Urinary bladder (tissue), 4 donors: Measurements from ENCODE around the gene GCH1. TPM values are rescaled to one million over a fixed set of nuclear protein-coding genes. Genes with fewer than 3 reads are reported as not detected.

Experiments used
- DNase-seq: peaks from one replicate; pipeline ENCODE4 v3.0.0-alpha.2; 2015; ENCODE audit errors: extremely low spot score
- H3K27ac ChIP-seq: one replicate; pipeline ENCODE4 v1.5.1; 2013; ENCODE audit warnings: low read depth, mild to moderate bottlenecking, moderate library complexity
- H3K36me3 ChIP-seq: one replicate; pipeline ENCODE4 v1.6.1; 2013; ENCODE audit warnings: mild to moderate bottlenecking, moderate library complexity; ENCODE audit not compliant: insufficient read depth
- H3K4me1 ChIP-seq: one replicate; pipeline ENCODE4 v1.6.1; 2013; ENCODE audit warnings: mild to moderate bottlenecking, moderate library complexity; ENCODE audit not compliant: insufficient read depth
- H3K4me3 ChIP-seq: one replicate; pipeline ENCODE4 v1.5.1; 2013; ENCODE audit warnings: low read depth, low read length
- WGBS: extraction: QIAGEN DNeasy Blood & Tissue Kit; methylation state at CpG from one replicate; pipeline ENCODE4 v1.1.7; 2013; 5-methylcytosine and 5-hydroxymethylcytosine counted together
- polyA plus RNA-seq: library from polyadenylated mRNA; stranded (reverse); fragments of 200-250 nt; gene quantifications from one replicate; pipeline ENCODE4 v1.2.3, GENCODE V29; 2013
- total RNA-seq: library from RNA; depleted of rRNA; stranded (reverse); fragments of >200 nt; gene quantifications from one replicate; pipeline ENCODE4 v1.2.3, GENCODE V29; 2014
- donor health status: healthy with polysubstance abuse.
- donor health status: healthy.

GCH1 gene, protein sequence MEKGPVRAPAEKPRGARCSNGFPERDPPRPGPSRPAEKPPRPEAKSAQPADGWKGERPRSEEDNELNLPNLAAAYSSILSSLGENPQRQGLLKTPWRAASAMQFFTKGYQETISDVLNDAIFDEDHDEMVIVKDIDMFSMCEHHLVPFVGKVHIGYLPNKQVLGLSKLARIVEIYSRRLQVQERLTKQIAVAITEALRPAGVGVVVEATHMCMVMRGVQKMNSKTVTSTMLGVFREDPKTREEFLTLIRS
- total RNA-seq: 5.8 TPM
- polyA plus RNA-seq: 5.2 TPM

DNA sequence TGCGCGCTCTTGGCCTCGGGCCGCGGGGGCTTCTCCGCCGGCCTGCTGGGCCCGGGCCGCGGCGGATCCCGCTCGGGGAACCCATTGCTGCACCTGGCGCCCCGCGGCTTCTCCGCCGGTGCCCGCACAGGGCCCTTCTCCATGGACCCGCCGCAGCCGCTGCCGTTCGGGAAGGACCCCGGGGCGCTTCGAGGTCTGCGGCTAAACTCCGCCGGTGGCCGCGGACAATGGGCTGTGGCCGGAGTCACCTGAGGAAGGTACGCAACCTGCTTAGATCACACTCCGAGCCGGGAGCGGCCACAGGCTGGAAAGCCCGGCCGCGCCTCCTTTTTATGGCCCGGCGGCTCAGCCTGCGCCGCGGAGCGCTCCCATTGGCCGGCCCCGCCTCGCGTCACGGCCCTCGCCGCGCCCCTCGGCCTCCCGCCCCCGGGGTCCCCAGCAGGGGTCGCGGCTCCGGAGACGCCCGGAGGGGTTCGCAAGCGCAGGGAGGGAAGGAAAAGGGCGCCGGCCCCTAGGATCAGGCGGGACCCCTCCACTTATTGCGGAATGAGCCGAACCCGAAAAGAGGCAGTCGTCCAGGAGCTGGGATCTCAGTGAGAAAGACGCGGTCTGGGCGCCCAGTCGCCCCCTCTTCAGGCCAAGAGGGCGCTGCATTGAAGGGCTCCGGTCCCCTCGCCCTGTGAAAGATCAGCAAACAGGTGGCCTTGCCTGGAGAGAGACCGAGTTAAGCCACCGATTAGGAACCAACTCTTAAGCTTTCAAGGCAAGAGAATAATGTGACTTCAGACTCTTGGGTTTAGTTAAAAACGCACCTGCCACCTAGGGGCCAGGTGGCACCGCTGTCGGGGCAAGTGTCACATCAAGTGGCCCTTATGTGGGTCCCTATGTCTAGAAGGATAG lies at the start of gene GCH1:
GCH1 (minus strand) TSS at position 306 of the 900 bp plus-strand sequence; CDS start at position 143, 163 bp downstream.
- Histone ChIP-seq H3K27ac (peak within 1 kb of the TSS; percentile 72), H3K36me3 (no peaks in the 10 kb centered on the region), H3K4me1 (peaks cover 2% of the 10 kb centered on the region), H3K4me3 (peak within 1 kb of the TSS; percentile 74)
- 1% methylated on average over 83 of the region's 83 CpGs for WGBS
- no peak for DNase-seq

DNA sequence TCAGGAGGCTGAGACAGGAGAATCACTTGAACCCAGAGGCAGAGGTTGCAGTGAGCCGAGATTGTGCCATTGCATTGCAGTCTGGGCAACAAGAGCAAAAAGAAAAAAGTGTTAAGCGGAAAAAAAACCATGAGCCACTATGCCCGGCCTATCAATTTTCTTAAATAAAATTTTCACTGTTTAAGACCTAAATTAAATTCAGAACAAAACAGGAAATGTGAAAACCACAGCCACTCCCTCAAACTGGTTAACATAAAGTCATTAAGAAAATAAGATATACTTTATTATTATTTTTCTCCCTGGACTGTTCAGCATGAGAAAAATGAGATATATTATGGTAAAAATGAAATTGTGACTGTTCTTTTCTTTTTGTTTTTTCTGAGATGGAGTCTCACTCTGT lies 44.6 kb upstream of the GCH1 start:
- H3K4me1 ChIP-seq: no peaks in the 10 kb centered on the region
- WGBS: 96% methylated on average over 3 of the region's 3 CpGs
- DNase-seq: no peak
- H3K36me3 ChIP-seq: no peaks in the 10 kb centered on the region
- no peak overlapping the region for H3K27ac ChIP-seq
- no peak overlapping the region for H3K4me3 ChIP-seq

DNA sequence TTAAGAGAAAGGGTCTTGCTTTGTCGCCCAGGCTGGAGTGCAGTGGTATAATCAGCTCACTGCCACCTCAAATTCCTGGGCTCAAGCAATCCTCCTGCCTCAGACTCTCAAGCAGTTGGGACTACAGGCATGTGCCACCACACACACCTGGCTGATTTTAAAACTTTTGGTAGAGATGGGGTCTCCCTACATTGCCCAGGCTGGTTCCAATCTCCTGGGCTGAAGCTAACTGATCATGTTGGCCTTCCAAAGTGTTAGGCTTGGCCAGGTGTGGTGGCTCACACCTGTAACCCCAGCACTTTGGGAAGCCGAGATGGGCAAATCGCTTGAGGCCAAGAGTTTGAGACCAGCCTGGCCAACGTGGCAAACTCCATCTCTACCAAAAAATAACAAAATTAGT lies 43.9 kb upstream of the GCH1 start:
- DNase-seq: no peak
- Histone ChIP-seq H3K4me1 (no peaks in the 10 kb centered on the region), H3K4me3 (no peak overlapping the region), H3K36me3 (no peaks in the 10 kb centered on the region), H3K27ac (no peak overlapping the region)
- WGBS: 97% methylated on average over 4 of the region's 4 CpGs

DNA sequence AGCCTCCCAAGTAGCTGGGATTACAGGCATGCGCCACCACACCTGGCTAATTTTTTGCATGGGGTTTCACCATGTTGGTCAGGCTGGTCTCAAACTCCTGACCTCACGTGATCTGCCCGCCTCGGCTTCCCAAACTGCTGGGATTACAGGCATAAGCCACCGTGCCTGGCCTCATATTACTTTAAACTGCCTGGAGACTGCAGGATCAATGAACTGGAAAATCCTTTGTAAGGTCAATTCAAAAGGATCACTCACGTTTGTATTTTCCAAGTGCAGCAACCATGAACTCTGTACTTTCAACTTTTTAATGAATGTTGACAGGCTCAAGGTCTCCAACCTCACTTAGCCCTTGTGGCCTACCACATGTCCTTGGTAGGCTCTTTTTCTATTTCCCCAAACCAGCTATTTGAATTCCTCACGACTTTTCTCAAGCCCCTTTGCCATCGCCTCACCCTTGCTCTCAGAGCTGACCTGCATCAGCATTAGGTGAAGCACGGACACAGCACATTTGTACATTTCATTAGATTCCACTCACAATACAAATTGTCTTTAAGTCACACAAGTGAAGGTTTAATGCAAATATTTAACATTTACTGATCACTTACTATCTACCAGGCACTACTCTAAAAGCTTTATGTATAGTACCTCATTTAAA lies 42.2 kb upstream of the GCH1 start:
- 94% methylated on average over 9 of the region's 9 CpGs for WGBS
- Histone ChIP-seq H3K27ac (no peak overlapping the region), H3K4me1 (no peaks in the 10 kb centered on the region), H3K36me3 (no peaks in the 10 kb centered on the region), H3K4me3 (no peak overlapping the region)
- no peak for DNase-seq

DNA sequence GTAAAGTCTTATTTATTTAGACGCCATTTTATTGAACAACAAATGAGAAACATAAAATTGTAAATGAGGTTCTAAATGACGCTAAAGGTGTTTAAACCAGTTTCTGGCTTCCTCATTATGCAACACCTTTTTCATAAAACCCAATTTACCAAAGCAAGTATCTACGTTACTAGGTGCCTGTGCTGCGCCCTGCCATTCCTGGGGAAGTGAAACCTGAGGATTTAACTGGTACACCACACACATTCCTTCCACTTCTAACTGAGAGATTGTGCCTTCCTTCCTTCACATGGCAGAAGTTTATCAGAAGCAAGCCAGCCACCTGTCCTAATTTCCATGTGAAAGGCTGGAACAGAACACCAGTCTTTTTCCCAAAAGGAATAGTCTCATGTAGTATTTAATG lies 40.3 kb upstream of the GCH1 start:
- 94% methylated on average over 4 of the region's 4 CpGs for WGBS
- no peak overlapping the region for H3K4me3 ChIP-seq
- H3K27ac ChIP-seq: no peak overlapping the region
- DNase-seq: no peak
- H3K4me1 ChIP-seq: no peaks in the 10 kb centered on the region
- H3K36me3 ChIP-seq: no peaks in the 10 kb centered on the region

DNA sequence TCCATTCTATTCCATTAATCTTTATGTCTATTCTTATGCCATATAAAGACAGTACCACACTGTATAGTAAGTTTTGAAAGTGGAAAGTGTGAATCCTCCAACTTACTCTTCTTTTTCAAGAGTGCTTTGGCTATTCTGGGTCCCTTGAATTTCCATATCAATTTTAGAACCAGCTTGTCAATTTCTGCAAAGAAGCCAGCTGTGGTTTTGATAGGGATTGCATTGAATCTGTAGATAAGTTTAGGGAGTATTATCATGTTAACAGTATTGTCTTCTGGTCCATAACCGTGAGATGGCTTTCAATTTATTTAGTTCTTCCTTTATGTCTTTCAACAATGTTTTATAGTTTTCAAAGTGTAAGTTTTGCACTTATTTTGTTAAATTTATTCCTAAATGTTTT lies 34.2 kb upstream of the GCH1 start:
- whole genome bisulfite sequencing: 99% methylated on average over 1 of the region's 1 CpG
- no peak overlapping the region for H3K27ac ChIP-seq
- no peak for DNase-seq
- H3K36me3 ChIP-seq: peaks cover 2% of the 10 kb centered on the region
- H3K4me3 ChIP-seq: no peak overlapping the region
- H3K4me1 ChIP-seq: no peaks in the 10 kb centered on the region

DNA sequence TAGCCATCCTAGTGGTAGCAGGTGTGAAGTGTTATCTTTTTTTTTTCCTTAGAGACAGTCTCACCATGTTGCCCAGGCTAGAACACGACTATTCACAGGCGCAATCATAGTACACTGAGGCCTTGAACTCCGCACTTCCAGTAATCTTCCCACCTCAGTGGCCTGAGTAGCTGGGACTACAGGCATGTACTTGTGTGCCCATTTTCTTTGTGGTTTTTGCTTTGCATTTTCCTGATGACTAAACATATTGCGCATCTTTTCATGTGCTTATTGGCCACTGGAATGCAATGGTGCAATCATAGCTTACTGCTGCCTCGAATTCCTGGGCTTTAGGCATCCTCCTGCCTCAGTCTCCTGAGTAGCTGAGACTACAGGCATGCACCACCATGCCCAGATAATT lies 33.3 kb upstream of the GCH1 start:
- Histone ChIP-seq H3K36me3 (peaks cover 2% of the 10 kb centered on the region), H3K27ac (no peak overlapping the region), H3K4me1 (no peaks in the 10 kb centered on the region), H3K4me3 (no peak overlapping the region)
- 97% methylated on average over 5 of the region's 5 CpGs for WGBS
- DNase-seq: no peak

DNA sequence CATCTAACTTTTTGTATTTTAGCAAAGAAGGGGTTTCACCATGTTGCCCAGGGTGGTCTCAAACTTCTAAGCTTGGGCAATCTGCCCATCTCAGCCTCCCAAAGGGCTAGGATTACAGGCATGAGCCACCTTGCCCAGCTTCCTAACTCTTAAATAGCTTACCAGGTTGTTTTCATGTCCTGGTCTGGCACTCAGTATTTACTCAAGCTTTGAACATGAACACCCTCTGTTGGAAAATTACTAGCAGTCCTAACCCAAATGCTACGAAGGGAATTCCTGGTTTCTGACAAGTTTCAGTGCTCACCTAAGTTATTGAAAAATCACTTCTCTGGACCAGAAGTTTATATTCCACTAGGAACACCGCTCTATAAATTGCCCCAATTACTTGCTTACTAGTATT lies 32.5 kb upstream of the GCH1 start:
- H3K4me3 ChIP-seq: no peak overlapping the region
- DNase-seq: no peak
- peaks cover 2% of the 10 kb centered on the region for H3K36me3 ChIP-seq
- no peak overlapping the region for H3K27ac ChIP-seq
- no peaks in the 10 kb centered on the region for H3K4me1 ChIP-seq
- WGBS: 50% methylated on average over 2 of the region's 2 CpGs

DNA sequence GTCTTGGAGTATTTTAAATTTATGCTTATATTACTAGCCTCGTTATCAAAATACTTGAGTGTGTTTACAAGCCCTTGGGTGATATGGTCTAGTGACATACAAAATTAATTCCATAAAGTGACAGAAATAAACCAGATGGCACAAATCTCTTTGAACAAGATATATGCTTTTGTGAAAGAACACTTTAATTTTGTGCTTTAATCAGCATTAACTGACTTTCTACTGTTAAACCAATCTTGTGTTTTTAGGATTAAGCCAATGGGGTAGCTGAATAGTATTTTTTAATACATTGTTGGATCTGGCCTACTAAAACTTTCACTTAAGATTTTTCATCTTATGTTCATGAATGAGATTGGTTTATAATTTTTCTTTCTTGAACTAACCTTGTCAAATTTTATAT lies 30.4 kb upstream of the GCH1 start:
- WGBS: 74% methylated on average over 1 of the region's 1 CpG
- no peaks in the 10 kb centered on the region for H3K4me1 ChIP-seq
- peaks cover 2% of the 10 kb centered on the region for H3K36me3 ChIP-seq
- no peak overlapping the region for H3K4me3 ChIP-seq
- H3K27ac ChIP-seq: no peak overlapping the region
- no peak for DNase-seq

DNA sequence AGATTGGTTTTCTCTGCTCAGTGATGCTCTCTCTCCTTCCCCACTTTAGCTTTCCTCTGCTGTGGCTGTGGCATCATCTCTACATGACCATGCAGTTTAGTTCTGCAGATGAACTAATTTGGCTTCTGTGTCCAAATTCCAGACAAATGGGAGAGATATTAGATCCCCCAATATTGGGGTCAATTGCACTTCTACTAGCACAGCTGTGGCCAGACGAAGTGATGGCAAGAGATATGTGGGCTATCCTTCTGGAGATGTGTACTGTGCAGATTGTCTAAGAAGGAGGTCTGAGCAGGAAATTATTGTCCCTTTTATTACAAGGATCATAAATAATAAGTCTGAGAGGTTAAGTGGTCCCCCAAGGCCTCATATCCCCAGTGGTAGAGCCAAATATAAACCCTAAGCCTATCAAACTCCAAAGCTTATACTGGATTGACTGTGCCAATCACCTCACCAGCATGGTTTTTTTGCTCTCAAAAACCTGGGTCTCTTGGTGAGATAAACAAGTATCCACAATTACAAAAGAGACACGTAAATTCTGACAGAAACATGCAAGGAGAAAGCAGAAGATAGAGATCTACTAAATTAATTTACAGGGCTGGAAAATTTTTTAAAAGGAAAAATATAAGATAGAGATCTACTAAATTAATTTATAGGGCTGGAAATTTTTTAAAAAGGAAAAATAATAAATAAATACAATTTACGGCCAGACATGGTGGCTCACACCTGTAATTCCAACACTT lies 29.1 kb upstream of the GCH1 start:
- Histone ChIP-seq H3K4me1 (no peaks in the 10 kb centered on the region), H3K27ac (no peak overlapping the region), H3K4me3 (no peak overlapping the region), H3K36me3 (no peaks in the 10 kb centered on the region)
- DNase-seq: no peak
- 93% methylated on average over 3 of the region's 3 CpGs for WGBS

DNA sequence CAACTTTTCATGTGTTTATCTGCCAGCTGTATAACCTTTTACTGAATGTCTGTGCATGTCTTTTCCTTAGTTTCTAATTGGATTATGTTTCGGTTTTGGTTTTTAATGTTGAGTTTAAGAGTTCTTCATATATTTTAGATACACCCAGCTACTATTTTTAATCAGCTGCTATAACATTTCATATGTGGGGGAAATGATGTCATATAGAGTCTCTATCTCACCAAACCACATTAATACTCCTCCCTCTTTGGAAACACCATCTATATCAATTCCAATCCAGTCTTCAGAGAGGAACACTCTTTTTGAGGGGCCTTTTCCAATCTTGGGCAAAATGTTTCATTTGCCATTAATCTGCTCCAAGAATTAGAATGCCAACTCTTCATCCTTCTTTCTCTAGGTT lies 28.5 kb upstream of the GCH1 start:
- no peaks in the 10 kb centered on the region for H3K4me1 ChIP-seq
- no peak overlapping the region for H3K27ac ChIP-seq
- DNase-seq: no peak
- no peaks in the 10 kb centered on the region for H3K36me3 ChIP-seq
- H3K4me3 ChIP-seq: no peak overlapping the region
- 96% methylated on average over 1 of the region's 1 CpG for WGBS

DNA sequence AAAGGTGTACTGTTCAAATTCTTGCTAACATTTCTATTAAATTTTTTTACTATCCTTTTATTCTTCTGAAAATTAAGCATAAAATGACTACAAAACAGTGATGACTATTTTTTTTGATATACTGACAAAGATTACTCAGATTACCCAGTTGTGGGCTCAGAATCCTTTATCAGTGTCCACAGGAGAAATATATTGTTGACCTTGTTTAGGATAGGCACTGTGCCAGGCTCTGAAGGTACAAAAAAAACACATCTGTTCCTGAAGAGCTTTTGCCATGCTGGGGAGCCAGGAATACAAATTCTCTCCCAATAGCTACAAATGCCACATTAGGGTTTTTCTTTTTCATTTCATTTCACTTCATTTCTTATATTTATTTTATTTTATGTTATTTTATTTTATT lies 26.9 kb upstream of the GCH1 start:
- DNase-seq: no peak
- no peak overlapping the region for H3K4me3 ChIP-seq
- H3K27ac ChIP-seq: no peak overlapping the region
- H3K4me1 ChIP-seq: no peaks in the 10 kb centered on the region
- H3K36me3 ChIP-seq: no peaks in the 10 kb centered on the region

DNA sequence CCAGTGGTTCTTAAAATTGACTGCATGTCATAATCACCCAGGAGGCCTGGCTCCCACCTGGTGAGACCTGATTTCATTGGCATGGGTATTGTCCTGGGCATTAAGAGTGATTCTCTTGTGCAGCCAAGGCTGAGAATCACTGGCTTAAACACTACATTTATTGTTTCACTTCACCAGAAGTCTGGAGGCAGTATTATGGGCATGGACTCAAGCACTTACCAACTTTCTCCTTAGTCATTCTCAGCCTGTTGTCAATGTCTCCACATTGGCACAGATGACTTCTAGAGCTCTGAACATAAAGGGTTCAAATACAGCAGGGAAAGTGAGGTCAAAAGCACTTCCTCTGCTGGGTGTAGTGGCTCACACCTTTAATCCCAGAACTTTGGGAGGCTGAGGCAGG lies 25.6 kb upstream of the GCH1 start:
- H3K27ac ChIP-seq: no peak overlapping the region
- H3K4me3 ChIP-seq: no peak overlapping the region
- no peak for DNase-seq
- no peaks in the 10 kb centered on the region for H3K4me1 ChIP-seq
- H3K36me3 ChIP-seq: no peaks in the 10 kb centered on the region
